HepG2 (cell line): ENCODE measurements around the gene UCK2. TPM values are rescaled to one million over a fixed set of nuclear protein-coding genes. Genes with fewer than 3 reads are reported as not detected.
A peak's percentile ranks its signal among the peaks of the same experiment; 100 is the strongest.

Source experiments
- EED ChIP-seq: sonication (generic); formaldehyde crosslinking; IDR thresholded peaks from 2 replicates; pipeline ENCODE4 v1.5.0; 2020; ENCODE audit warnings: mild to moderate bottlenecking, missing genetic modification reagents
- KDM5A ChIP-seq: fragments of 200-600 bp; sonication (generic); IDR thresholded peaks from 2 replicates; pipeline ENCODE4 v1.7.0; 2018; ENCODE audit warnings: antibody characterized with exemption, mild to moderate bottlenecking, low read length, borderline replicate concordance
- KMT2A ChIP-seq: sonication (generic); formaldehyde crosslinking; IDR thresholded peaks from 2 replicates; pipeline ENCODE4 v1.4.0; 2020; ENCODE audit warnings: missing genetic modification reagents
- MEF2D ChIP-seq: sonication (generic); formaldehyde crosslinking; IDR thresholded peaks from 2 replicates; pipeline ENCODE4 v1.5.1; 2020; ENCODE audit warnings: mild to moderate bottlenecking, missing genetic modification reagents
- MXI1 ChIP-seq: IDR thresholded peaks from 3 replicates; pipeline ENCODE4 v1.6.1; 2012; ENCODE audit warnings: low read depth, low read length, inconsistent platforms, borderline replicate concordance
- NFYC ChIP-seq: IDR thresholded peaks from 2 replicates; pipeline ENCODE4 v1.6.1; 2016; ENCODE audit warnings: missing genetic modification reagents, missing compliant biosample characterization
- SMAD3 ChIP-seq: sonication (generic); formaldehyde crosslinking; IDR thresholded peaks from 2 replicates; pipeline ENCODE4 v1.4.0; 2020; ENCODE audit warnings: missing genetic modification reagents
- ZBTB14 ChIP-seq: sonication (generic); formaldehyde crosslinking; IDR thresholded peaks from 2 replicates; pipeline ENCODE4 v1.4.0; 2020; ENCODE audit warnings: missing genetic modification reagents
- ZC3H4 ChIP-seq: sonication (generic); formaldehyde crosslinking; IDR thresholded peaks from 2 replicates; pipeline ENCODE4 v1.4.0; 2020; ENCODE audit warnings: missing genetic modification reagents, borderline replicate concordance
- ZEB1 ChIP-seq: IDR thresholded peaks from 2 replicates; pipeline ENCODE4 v1.6.1; 2012; ENCODE audit warnings: mild to moderate bottlenecking, low read depth, inconsistent platforms; ENCODE audit not compliant: insufficient replicate concordance
- ZNF17 ChIP-seq: sonication (generic); formaldehyde crosslinking; IDR thresholded peaks from 2 replicates; pipeline ENCODE4 v1.5.0; 2020; ENCODE audit warnings: mild to moderate bottlenecking, missing genetic modification reagents
- ZNF451 ChIP-seq: sonication (generic); formaldehyde crosslinking; IDR thresholded peaks from 2 replicates; pipeline ENCODE4 v1.5.0; 2020; ENCODE audit warnings: mild to moderate bottlenecking, missing genetic modification reagents
- ZNF558 ChIP-seq: sonication (generic); formaldehyde crosslinking; IDR thresholded peaks from 2 replicates; pipeline ENCODE4 v1.9.0; 2022; ENCODE audit warnings: mild to moderate bottlenecking, missing genetic modification reagents, borderline replicate concordance
- ZNF768 ChIP-seq: sonication (generic); formaldehyde crosslinking; IDR thresholded peaks from 2 replicates; pipeline ENCODE4 v1.4.0; 2020; ENCODE audit warnings: missing genetic modification reagents
- polyA plus RNA-seq, 8 experiments: library from polyadenylated mRNA; depleted of rRNA in 3 of 8; stranded (reverse) in 7 of 8; unstranded in 1 of 8; fragments of >200 nt; fragmentation: Illumina TruSeq in 4 of 8; extraction: Trizol in 4 of 8; gene quantifications; 2 replicates each; pipeline versions ENCODE4 v1.2.1 to v1.2.3, GENCODE V29; 2011 to 2016; ENCODE audit warnings: low read depth in 4 of 8, missing spikeins in 1 of 8, mixed read lengths in 1 of 8; ENCODE audit not compliant: insufficient read depth in 1 of 8
- total RNA-seq, 5 experiments: library from RNA; depleted of rRNA; stranded (reverse); fragments of >200 nt; fragmentation: Illumina TruSeq; extraction: Trizol; gene quantifications; 2 replicates each; pipeline ENCODE4 v1.2.3, GENCODE V29; 2016; ENCODE audit warnings: low read depth in 1 of 5
- TF ChIP-seq, protein P1 (sequence below): sonication (generic); formaldehyde crosslinking; IDR thresholded peaks from 2 replicates; pipeline ENCODE4 v1.5.1; 2020; ENCODE audit warnings: mild to moderate bottlenecking, missing genetic modification reagents, moderate library complexity
- TF ChIP-seq, protein P2 (sequence below): sonication (generic); formaldehyde crosslinking; IDR thresholded peaks from 2 replicates; pipeline ENCODE4 v1.9.0; 2021; ENCODE audit warnings: missing genetic modification reagents, borderline replicate concordance
- TF ChIP-seq, protein P3 (sequence below): sonication (generic); formaldehyde crosslinking; IDR thresholded peaks from 2 replicates; pipeline ENCODE4 v1.4.0; 2020; ENCODE audit warnings: missing genetic modification reagents, borderline replicate concordance
- TF ChIP-seq, protein P4 (sequence below): sonication (generic); formaldehyde crosslinking; conservative IDR thresholded peaks from 2 replicates; pipeline ENCODE4 v1.8.0; 2022; ENCODE audit warnings: mild to moderate bottlenecking, moderate library complexity, missing genetic modification reagents

UCK2 gene
- total and polyA plus RNA-seq, 2 of the 13 experiments (the other 11 are each of a cell fraction or from before 2014, with no cell fraction given), result 64.3 to 78.0 TPM

DNA sequence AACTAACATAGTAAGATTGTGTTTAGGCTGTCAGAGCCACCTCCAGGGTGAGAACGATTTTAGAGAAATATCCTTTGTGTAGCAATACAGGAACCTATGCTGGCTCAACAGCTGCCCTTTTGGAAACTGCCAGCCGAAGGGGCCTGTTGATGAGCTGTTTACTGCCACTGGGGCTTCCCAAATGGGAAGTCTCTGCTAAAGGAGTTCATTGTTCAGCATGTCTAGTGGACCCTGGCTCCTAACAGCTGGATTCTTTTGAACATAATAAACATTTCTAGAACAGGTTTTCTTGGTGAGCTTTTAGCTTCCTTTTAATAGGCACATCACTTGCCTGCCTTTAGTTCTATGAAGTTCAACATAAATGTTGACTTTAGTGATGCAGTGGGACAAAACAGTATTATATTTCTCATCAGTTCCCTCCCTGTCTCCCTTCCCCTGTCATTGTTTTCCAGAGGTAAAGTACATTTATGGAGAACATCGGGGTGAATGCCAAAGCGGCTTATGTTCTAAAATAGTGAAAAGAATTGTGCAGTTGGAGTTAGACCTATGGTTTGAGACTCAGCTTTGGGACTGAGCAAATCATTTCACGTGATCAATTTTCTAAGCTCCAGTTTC is 57.4 kb downstream of the UCK2 start (continued):
- TF ChIP-seq NFYC (CRISPR knock-in tag), result no peak
- TF ChIP-seq MXI1, result no peak
- TF ChIP-seq EED (CRISPR knock-in tag), result no peak
- TF ChIP-seq ZNF768, result no peak
- TF ChIP-seq ZNF17 (CRISPR knock-in tag), result no peak
- no peak for TF ChIP-seq KDM5A
- TF ChIP-seq, protein P1, sequence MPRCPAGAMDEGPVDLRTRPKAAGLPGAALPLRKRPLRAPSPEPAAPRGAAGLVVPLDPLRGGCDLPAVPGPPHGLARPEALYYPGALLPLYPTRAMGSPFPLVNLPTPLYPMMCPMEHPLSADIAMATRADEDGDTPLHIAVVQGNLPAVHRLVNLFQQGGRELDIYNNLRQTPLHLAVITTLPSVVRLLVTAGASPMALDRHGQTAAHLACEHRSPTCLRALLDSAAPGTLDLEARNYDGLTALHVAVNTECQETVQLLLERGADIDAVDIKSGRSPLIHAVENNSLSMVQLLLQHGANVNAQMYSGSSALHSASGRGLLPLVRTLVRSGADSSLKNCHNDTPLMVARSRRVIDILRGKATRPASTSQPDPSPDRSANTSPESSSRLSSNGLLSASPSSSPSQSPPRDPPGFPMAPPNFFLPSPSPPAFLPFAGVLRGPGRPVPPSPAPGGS (CRISPR knock-in tag), result no peak
- TF ChIP-seq ZNF451 (CRISPR knock-in tag), result no peak
- TF ChIP-seq MEF2D (CRISPR knock-in tag), result no peak
- TF ChIP-seq ZC3H4 (CRISPR knock-in tag), result no peak
- TF ChIP-seq, protein P2, sequence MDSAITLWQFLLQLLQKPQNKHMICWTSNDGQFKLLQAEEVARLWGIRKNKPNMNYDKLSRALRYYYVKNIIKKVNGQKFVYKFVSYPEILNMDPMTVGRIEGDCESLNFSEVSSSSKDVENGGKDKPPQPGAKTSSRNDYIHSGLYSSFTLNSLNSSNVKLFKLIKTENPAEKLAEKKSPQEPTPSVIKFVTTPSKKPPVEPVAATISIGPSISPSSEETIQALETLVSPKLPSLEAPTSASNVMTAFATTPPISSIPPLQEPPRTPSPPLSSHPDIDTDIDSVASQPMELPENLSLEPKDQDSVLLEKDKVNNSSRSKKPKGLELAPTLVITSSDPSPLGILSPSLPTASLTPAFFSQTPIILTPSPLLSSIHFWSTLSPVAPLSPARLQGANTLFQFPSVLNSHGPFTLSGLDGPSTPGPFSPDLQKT (CRISPR knock-in tag), result no peak
- TF ChIP-seq SMAD3 (CRISPR knock-in tag), result no peak
- TF ChIP-seq ZNF558 (CRISPR knock-in tag), result no peak
- no peak for TF ChIP-seq KMT2A
- TF ChIP-seq, protein P3, sequence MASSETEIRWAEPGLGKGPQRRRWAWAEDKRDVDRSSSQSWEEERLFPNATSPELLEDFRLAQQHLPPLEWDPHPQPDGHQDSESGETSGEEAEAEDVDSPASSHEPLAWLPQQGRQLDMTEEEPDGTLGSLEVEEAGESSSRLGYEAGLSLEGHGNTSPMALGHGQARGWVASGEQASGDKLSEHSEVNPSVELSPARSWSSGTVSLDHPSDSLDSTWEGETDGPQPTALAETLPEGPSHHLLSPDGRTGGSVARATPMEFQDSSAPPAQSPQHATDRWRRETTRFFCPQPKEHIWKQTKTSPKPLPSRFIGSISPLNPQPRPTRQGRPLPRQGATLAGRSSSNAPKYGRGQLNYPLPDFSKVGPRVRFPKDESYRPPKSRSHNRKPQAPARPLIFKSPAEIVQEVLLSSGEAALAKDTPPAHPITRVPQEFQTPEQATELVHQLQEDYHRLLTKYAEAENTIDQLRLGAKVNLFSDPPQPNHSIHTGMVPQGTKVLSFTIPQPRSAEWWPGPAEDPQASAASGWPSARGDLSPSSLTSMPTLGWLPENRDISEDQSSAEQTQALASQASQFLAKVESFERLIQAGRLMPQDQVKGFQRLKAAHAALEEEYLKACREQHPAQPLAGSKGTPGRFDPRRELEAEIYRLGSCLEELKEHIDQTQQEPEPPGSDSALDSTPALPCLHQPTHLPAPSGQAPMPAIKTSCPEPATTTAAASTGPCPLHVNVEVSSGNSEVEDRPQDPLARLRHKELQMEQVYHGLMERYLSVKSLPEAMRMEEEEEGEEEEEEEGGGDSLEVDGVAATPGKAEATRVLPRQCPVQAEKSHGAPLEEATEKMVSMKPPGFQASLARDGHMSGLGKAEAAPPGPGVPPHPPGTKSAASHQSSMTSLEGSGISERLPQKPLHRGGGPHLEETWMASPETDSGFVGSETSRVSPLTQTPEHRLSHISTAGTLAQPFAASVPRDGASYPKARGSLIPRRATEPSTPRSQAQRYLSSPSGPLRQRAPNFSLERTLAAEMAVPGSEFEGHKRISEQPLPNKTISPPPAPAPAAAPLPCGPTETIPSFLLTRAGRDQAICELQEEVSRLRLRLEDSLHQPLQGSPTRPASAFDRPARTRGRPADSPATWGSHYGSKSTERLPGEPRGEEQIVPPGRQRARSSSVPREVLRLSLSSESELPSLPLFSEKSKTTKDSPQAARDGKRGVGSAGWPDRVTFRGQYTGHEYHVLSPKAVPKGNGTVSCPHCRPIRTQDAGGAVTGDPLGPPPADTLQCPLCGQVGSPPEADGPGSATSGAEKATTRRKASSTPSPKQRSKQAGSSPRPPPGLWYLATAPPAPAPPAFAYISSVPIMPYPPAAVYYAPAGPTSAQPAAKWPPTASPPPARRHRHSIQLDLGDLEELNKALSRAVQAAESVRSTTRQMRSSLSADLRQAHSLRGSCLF (CRISPR knock-in tag), result no peak
- no peak for TF ChIP-seq ZEB1
- 0 out of 2 replicates have a peak, but pooled peaks have one; percentile 25 for TF ChIP-seq ZBTB14 (CRISPR knock-in tag)
- TF ChIP-seq, protein P4, sequence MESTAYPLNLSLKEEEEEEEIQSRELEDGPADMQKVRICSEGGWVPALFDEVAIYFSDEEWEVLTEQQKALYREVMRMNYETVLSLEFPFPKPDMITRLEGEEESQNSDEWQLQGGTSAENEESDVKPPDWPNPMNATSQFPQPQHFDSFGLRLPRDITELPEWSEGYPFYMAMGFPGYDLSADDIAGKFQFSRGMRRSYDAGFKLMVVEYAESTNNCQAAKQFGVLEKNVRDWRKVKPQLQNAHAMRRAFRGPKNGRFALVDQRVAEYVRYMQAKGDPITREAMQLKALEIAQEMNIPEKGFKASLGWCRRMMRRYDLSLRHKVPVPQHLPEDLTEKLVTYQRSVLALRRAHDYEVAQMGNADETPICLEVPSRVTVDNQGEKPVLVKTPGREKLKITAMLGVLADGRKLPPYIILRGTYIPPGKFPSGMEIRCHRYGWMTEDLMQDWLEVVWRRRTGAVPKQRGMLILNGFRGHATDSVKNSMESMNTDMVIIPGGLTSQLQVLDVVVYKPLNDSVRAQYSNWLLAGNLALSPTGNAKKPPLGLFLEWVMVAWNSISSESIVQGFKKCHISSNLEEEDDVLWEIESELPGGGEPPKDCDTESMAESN (CRISPR knock-in tag), result no peak
